ENCODE measurements around the gene ATAD2B.
"Not testable (repeated sequence)": the region's sequence is repeated elsewhere in the genome, so short reads cannot be mapped to it uniquely, and the experiment has no call there.

The ATAD2B gene

GRCh38 chr2:23723029-23723428, 203.9 kb downstream of the ATAD2B start:
- not testable (repeated sequence) for DNase-seq

- DNase-seq, result no peak
These were observed 204.7 kb downstream of the ATAD2B start for GRCh38 chr2:23722255-23722654.

- DNase-seq, result no peak
These were observed 205.5 kb downstream of the ATAD2B start for GRCh38 chr2:23721454-23721826.

GRCh38 chr2:23720705-23721453, 206.0 kb downstream of the ATAD2B start:
- DNase-seq, result peak; percentile 4

- no peak for DNase-seq
These were observed 207.2 kb downstream of the ATAD2B start for GRCh38 chr2:23719716-23720115.

- no peak for DNase-seq
These were observed 207.8 kb downstream of the ATAD2B start for GRCh38 chr2:23718931-23719700.

GRCh38 chr2:23713351-23713750, 213.6 kb downstream of the ATAD2B start:
- no peak for DNase-seq

GRCh38 chr2:23712756-23713151, 214.2 kb downstream of the ATAD2B start:
- DNase-seq, result no peak

GRCh38 chr2:23711979-23712755, 214.8 kb downstream of the ATAD2B start:
- no peak for DNase-seq

- DNase-seq, result peak; percentile 7
These were observed 217.6 kb downstream of the ATAD2B start for GRCh38 chr2:23709311-23709710.

- DNase-seq, result no peak
These were observed 218.2 kb downstream of the ATAD2B start for GRCh38 chr2:23708771-23709170.

GRCh38 chr2:23707096-23707495, 219.8 kb downstream of the ATAD2B start:
- no peak for DNase-seq

- no peak for DNase-seq
These were observed 220.3 kb downstream of the ATAD2B start for GRCh38 chr2:23706613-23707078.

- no peak for DNase-seq
These were observed 220.9 kb downstream of the ATAD2B start for GRCh38 chr2:23705771-23706612.

- DNase-seq, result no peak
These were observed 223.1 kb downstream of the ATAD2B start for GRCh38 chr2:23703583-23704385.

GRCh38 chr2:23703037-23703582, 223.8 kb downstream of the ATAD2B start:
- DNase-seq, result no peak

GRCh38 chr2:23700627-23701026, 226.3 kb downstream of the ATAD2B start:
- no peak for DNase-seq

GRCh38 chr2:23699580-23699925, 227.4 kb downstream of the ATAD2B start:
- no peak for DNase-seq

GRCh38 chr2:23698721-23699579, 228.0 kb downstream of the ATAD2B start:
- peak; percentile 31 for DNase-seq
